ENCODE data around the gene SWSAP1. TPM values are rescaled to one million over a fixed set of nuclear protein-coding genes. Genes with fewer than 3 reads are reported as not detected.

The SWSAP1 gene
- total RNA-seq, 1 donor from 2014 or later = 4.5 TPM

GRCh38 chr19:11373166-11373884 lies 1.1 kb upstream of the SWSAP1 start:
- Histone ChIP-seq H3K4me3 (peak overlapping the region in 1 of 2 donors; percentile 65), H3K27me3 (no peaks in the 10 kb centered on the region), H3K27ac (no peak overlapping the region), H3K9me3 (no peaks in the 10 kb centered on the region), H3K36me3 (no peaks in the 10 kb centered on the region), H3K4me1 (peaks cover 3 to 30% of the 10 kb centered on the region in 2 donors)
- no peak for DNase-seq (ENCODE audit: low spot score in 2 of 2)
- intact Hi-C loops (cut with DNase I) = no loop called here
- no peak for TF ChIP-seq CTCF (IDR thresholded peaks at IDR 0.05)

- no peaks in the 10 kb centered on the region for H3K36me3 ChIP-seq
- intact Hi-C loops (cut with DNase I) = loop anchor here (1.0 to 2.0 kb wide), 4 partner anchors 28 to 109 kb away; partner anchors contain the start of genes CCDC159, ODAD3, PRKCSH and TMEM205
- DNase-seq (ENCODE audit: low spot score in 2 of 2) = no peak
- H3K27ac ChIP-seq = peak overlapping the region; percentile 93 to 94
- H3K9me3 ChIP-seq = no peaks in the 10 kb centered on the region
- H3K27me3 ChIP-seq = no peaks in the 10 kb centered on the region
- H3K4me3 ChIP-seq = peak overlapping the region; percentile 64 to 65
- no peak for TF ChIP-seq CTCF (IDR thresholded peaks at IDR 0.05)
- H3K4me1 ChIP-seq = peaks cover 3 to 36% of the 10 kb centered on the region in 2 donors
These were observed 507 bp upstream of the SWSAP1 start for GRCh38 chr19:11373885-11374432.

GRCh38 chr19:11375143-11375948 lies 880 bp downstream of the SWSAP1 start:
- Histone ChIP-seq H3K27ac (peak overlapping the region; percentile 85 to 94), H3K9me3 (no peaks in the 10 kb centered on the region), H3K4me3 (peak overlapping the region; percentile 61 to 64), H3K36me3 (no peaks in the 10 kb centered on the region), H3K4me1 (peaks cover 5 to 40% of the 10 kb centered on the region in 2 donors), H3K27me3 (no peaks in the 10 kb centered on the region)
- TF ChIP-seq CTCF (IDR thresholded peaks at IDR 0.05) = no peak
- intact Hi-C loops (cut with DNase I) = loop anchor here (2.0 kb wide), 2 partner anchors 81 to 107 kb away; no protein-coding TSS in a partner anchor
- DNase-seq (ENCODE audit: low spot score in 2 of 2) = peak in 1 of 2 donors; percentile 81

GRCh38 chr19:11377237-11377636 lies 2.8 kb downstream of the SWSAP1 start:
- H3K36me3 ChIP-seq = no peaks in the 10 kb centered on the region
- H3K4me3 ChIP-seq = no peak overlapping the region
- no peaks in the 10 kb centered on the region for H3K9me3 ChIP-seq
- DNase-seq (ENCODE audit: low spot score in 2 of 2) = no peak
- no peaks in the 10 kb centered on the region for H3K27me3 ChIP-seq
- intact Hi-C loops (cut with DNase I) = no loop called here
- no peak for TF ChIP-seq CTCF (IDR thresholded peaks at IDR 0.05)
- peak overlapping the region; percentile 63 to 85 for H3K27ac ChIP-seq
- H3K4me1 ChIP-seq = peaks cover 12 to 51% of the 10 kb centered on the region in 2 donors

GRCh38 chr19:11377756-11378155 lies 3.3 kb downstream of the SWSAP1 start:
- DNase-seq (ENCODE audit: low spot score in 2 of 2) = no peak
- no peak for TF ChIP-seq CTCF (IDR thresholded peaks at IDR 0.05)
- no peak overlapping the region for H3K4me3 ChIP-seq
- no peaks in the 10 kb centered on the region for H3K27me3 ChIP-seq
- H3K36me3 ChIP-seq = no peaks in the 10 kb centered on the region
- no peaks in the 10 kb centered on the region for H3K9me3 ChIP-seq
- peak overlapping the region; percentile 63 to 85 for H3K27ac ChIP-seq
- intact Hi-C loops (cut with DNase I) = no loop called here
- peaks cover 12 to 52% of the 10 kb centered on the region in 2 donors for H3K4me1 ChIP-seq
